Activated CD4-positive, alpha-beta T cell treated with anti-CD3 and anti-CD28 coated beads, Interleukin-2, amount 50 U/mL, for 24 hours (primary cell): ENCODE results near the gene EHD4.

ENCODE experiments used
- DNase-seq, 2 donors: peaks; one replicate each; pipeline ENCODE4 v3.0.0-alpha.2; 2020; ENCODE audit warnings: low read depth in 1 of 2, low spot score in 1 of 2

EHD4 gene

DNA sequence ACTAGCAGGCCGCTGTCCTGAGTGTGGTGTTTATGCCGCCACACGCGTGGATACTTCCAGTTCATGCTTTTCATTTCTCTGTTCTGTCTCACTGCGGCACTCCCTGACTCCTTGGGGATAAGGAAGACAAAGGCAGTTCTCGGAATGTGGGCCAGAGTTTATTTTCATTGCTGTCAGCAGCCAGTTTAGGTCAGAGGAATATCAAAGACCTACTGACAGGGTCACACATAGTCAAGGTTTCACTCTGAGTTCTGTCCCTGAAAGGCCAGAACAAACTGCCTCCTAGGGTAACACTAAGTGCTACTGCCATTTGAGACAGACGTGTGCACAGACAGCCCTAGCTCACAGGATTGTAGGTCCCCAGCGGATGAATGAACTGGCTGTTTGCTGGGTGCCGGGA, 51.2 kb downstream of the EHD4 start:
- DNase-seq: no peak

DNA sequence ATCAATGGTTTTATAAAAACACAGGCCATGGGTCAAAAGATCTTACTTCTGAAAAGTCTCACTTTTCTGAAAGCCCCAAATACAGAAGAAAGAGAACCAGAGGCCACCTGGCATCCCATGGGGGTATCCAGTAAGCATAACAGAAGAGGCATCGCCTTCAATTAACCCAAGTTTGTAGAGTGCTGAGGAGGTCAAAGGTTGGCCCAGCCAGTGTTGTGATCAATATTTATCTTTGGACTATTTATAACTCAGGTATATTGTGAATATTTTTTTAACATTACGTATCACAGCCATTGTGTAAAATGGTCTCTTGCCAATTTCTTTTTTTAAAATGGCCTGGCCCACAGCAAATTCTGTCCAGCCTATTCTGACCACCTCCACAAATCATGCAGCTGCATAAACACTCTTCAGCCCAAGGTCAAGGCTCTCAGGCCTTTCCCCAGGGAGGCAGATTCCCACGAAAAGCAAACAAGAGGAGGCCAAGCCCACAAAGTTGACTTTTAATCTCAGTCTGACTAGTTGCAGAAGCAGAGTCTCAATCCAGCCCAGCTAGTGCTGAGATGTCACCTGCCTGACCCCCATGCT, 52.3 kb downstream of the EHD4 start:
- no peak for DNase-seq

DNA sequence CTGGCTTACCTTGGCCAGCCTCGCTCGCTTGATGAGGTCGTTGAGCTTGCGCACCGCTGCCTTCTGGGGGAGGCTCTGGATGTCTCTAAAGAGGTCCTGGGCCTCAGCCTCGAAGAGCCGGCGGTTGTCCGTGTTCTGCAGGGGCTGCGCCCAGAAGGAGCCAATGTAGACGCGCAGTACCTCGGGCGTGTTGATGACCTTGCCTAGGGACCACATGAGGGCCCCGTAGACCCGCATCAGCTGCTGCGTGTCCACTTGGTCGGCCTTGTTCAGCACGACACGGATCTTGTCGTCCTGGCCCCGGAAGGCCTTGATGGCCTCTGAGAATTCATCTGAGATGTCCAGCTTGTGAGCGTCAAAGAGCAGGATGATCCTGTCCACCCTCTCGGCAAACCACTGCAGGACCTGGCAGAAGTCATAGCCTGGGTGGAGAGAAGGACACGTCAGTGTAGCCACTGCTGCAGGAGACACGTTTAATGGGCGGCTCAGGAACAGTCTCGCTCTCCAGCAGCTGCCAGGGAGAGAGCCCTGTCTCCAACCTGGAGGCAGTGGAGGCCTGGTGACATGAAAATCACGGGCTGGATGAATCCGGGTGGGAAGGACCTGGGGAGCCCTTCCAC, 53.0 kb downstream of the EHD4 start:
- DNase-seq: no peak

DNA sequence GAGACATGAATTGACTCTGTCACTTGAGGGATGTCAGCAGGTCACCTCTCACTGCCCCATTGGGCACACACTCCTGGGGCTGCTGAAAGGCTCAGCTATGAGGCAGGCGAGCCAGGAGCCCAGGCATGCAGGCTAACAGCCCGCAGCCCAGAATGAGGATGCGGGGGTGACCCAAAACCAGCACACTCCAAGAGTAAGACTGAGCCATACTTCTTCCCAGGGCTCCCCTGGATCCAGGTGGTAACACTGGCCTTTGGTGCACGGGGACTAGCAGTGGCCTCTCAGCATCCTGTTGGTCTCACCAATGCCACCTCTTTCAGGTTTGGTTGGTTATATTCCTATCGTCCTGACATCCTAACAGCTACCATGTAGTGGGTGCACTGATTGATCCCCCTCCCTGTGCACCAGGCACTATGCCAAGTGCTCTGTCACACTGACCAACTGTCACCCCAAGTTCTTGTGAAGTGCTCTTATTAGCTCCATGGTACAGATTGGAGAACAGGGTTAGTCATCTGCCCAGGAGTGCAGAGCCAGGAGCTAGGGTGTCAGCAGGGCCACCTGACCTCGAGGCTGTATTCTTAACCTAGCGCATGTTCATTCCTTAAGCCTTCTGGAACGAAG, 53.7 kb downstream of the EHD4 start:
- no peak for DNase-seq

DNA sequence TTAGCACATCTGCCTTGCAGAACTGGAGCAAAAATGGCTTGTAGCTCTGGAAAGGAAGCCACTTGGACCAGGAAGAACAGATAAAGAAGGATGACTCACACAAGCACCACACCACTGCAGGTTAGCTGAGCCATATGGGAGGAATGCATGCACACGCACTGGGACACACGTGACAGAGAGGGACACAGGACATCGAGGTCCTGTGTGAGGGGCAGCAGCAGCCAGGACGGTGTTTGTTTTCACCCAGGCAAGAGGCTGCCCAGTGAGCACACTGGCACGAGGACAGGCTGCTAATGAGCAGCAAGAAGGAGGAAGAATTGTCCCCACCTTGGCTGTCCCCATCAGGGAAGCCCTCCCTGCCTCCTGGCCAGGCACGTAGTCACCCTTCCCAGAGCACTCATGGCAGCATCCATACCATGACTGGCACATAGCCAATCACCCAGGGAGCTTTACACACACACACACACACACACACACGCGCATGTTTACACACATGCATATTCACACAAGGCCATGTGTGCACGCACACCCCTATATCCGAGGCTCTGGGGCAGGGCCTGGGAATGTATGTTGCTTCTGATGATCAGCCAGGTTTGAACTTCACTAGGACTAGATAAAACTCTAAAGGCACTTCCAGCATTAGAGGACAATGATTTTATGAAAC, 54.5 kb downstream of the EHD4 start:
- no peak for DNase-seq

DNA sequence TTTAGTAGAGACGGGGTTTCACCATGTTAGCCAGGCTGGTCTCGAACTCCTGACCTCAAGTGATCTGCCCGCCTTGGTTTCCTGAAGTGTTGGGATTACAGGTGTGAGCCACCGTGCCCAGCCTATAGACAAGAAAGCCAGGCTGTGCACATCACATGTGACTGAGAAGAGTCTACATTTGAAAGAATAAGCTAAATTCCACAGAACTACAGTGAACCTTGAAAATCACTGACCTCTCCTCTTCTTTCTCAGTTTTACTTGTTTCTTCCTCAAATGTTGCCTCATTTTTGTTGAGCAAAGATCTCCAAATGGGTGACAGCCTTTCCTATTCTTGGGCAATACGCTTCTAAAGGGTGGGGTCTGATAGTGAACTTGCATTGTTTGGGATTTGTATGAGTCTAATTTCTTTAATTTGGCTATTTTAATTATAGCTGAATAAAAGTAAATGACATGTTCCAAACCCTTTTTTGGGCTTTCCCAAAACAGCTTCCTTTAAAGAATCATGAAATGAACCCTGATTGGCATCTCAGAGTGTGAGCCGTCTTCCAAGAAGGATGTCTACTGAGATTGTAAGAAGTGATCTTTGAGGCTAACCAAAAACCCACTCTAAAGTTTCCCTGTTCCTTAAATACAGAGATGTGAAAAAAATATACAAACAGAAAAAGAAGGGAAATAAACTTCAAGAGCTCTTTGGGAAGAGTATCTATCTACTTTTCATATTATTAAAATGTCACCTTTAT, 56.9 kb downstream of the EHD4 start:
- no peak for DNase-seq

DNA sequence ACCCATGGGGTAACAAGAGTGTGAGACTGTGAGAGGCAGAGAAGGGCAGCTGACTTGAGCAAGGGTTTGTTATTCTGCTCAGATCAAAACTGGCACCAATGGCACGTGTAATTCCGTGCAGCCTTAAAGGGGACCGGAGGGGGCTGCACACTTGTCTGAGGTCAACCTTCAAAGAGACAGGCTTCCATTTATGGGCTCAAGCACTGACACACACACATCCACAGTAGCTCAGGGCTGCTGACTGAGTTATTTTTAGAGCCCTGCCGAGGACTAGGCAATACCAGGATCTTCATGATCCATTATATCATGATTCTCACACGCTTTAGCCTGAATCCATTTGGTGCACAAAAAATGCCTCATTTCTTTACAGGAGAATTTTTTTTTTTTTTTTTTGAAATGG, 57.9 kb downstream of the EHD4 start:
- DNase-seq: no peak

DNA sequence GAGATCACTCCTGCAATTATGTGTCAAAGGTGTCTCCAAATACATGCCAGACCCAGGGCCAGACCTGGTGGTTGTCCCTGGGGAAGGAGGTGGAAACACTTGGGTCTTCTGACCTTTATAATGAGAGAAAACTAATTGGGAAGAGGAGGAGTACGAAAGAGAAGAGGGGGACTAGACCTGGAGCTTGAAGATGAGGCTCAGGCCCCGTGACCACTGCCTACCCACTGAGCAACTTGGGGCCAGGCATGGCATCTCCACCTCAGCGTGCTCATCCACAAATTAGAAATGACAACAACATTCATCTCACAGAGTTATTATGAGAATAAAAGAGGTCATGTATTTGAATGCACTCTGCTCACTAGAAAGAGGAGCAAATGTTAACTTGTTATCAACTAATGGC, 59.1 kb downstream of the EHD4 start:
- DNase-seq: no peak

DNA sequence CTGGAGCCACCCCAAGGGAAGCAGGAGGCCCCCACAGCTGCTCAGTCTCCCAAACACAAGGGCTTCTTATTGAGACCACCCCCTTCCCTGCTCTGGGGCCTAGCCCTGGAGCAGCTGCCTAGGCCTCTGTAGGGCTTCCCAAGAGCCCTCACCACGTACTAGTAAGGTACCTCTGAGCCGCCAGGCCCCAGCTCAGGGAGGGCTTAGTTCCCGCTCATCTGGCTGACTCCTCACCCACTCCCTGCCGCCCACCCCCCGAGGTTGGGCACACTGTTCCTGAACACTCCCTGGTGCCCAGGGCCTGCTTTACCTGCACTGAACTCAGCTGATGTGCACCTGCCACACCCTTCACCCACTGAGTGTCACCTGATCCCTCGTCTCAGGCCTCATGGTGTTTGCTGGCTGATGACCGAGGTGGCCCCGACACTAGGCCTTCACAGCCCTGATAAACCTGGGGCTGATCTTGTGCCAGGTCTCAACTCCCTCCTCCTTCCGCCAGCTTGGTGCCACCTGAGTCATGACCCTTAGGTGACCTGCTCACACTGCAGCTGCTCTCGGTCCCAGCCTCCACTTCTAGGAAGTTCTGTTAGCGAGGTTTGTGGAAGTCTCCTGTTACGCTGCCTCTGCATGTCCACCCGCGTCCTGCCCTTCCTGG, 60.5 kb downstream of the EHD4 start:
- DNase-seq: no peak

DNA sequence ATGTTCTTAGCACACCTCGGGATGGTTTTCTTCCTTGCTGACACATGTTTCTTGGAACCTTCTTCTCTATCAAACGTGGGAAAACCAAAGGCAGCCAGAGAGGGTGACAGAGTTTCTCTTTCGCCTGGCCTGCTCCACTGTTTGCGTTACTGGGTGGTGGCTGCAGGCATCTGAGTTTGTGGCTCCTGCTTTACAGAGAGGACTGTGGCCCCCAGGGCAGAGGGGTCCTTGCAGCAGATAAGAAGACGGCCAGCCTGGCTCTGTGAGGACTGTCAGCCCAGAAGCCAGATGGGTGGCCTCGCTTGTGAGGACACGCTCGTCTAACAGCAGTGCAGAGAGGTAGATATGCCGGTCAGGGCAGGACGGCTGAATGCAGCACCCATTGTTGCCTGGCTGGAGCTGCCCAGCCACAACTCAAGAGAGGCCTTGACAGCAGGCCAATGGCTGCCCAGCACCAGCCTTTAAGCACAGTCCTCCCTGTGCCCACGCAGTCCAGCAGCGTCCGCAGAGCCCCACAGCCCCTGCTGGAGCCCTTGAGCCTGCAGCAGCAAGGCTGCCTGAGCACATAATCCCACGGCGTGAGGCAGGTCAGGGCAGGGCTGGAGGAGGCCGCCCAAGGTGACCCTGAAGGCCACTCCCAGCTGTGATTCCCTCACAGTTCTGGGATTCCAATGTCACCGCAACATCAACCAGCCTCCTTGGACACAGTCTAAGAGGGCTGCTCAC, 63.5 kb downstream of the EHD4 start:
- DNase-seq: no peak

DNA sequence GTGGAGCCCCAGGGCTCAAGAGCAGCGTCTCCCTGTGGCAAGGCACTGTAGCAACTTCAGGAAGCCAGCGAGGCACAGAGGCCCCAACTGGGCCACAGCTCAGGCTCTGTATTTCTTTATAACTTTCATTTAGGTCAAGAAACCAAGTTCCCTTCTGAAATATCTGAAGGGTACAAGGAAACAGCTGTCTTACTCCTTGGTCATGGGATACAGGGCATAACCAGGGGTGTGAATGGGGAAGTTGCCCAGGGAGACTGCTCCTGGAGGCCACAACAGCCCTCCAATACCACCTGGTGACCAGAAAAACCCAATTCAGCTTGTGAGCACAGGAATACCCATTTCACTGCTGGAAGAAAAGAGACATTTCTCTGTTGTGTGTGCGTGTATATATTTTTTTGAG, 65.2 kb downstream of the EHD4 start:
- no peak for DNase-seq

DNA sequence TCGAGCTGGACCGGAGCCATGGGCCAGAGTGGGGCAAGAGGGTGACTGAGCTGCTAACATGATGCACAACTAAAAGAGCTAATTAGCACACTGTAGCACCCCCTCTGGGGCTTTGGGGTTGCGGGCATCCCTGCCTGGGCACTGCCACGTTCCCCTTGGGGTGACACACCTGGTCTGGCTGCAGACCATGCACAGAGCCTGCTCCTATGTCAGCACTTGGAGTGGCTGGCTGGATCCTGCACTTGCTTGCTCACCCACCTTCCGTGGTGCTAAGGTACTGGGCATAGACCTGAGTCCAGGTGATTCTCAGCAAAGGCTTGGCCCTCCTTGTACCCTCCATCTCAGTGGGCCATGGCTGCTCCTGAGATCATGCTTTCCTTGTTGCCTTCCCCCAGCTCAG, 65.7 kb downstream of the EHD4 start:
- no peak for DNase-seq

DNA sequence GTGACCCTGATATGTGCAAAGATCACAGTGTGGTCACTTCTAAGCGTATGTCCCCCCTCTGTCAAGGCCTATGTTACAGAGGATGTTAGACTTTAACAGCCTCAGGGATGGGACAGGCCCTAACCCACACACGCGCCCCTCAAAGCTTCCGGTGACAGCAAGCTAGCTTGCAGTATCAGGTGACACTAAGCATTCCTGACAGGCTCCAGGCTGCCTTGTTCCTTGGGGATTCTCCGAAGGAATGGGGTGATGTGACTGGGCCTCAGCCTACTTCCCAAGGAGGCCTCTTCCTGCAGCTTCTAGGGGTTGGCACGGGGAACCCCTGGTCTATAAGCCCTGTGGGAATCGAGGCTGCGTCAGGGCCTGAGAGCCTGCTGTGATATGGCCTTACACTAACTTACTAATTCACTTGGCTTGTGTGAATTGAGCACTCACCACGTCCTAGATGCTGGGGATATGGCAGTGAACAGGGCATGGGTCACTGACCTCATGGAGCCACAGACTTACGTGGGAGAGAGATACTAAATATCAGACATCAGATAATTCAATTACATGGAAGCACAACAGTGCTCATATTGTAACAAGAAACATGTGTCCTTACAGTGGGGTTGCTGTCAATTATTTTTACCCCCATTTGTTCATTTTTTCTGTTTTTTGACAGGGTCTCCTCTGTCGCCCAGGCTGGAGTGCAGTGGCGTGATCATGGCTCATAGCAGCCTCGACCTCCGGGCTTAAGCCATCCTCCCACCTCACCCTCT, 67.1 kb downstream of the EHD4 start:
- DNase-seq: no peak

DNA sequence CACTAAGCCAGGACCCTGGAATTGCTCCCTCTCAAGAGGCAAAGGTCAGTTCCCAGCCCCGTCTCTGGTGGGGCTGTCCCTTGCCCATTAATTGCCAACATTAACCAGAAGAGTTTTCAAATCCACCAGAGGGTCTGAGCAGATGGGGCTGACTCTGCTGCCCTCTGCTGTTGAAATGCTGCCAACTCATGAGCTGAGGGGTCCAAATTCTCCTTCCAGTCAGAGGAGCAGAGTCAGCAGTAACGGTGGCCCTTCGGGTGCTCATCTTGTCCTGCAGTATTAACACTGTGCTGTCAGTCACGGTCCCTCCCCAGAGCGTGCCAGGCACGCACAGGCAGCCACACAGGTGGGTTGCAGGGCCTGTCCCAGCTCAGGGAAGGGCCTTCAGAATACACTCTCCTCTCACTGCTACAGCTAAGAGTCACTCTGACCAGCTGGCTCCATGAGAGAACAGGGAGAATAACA, 67.8 kb downstream of the EHD4 start:
- DNase-seq: peak; percentile 45 to 60

DNA sequence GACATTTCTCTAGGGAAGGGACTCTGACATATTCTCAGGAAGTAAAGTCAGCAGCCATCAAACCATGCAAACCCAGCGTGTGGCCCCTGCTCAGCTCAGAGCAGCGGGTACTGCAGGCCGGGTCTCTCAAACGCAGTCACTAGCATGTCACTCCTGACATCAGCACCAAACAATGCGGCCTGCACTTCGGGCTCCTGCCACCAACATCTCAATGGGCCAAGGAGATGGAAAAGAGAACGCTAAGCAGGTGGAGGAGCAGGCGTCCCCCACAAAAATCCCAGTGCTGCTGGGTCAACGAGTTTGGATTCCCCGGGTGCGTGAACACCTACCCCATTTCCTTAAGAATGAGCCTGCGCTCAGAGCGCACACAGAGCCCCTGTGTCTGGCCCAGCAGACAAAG, 68.6 kb downstream of the EHD4 start:
- DNase-seq: no peak

DNA sequence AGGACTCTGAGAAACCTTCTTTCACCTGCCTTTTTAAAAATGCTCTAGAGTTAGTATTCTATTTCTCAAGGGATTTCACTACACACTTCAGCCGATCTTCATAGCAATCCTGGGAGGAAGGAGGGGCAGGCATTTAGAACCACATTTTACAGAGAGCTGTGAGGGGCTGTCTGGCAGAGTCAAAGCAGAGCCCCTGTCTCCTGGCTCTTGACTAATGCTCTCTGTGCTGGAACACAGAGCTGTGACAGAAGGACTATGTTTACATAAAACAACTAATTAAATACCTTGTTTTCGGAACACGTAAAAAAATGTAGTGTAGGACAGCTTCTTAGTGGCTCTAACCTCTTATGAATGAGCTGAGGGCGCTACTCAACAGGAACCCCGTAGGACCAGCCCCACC, 70.9 kb downstream of the EHD4 start:
- no peak for DNase-seq

DNA sequence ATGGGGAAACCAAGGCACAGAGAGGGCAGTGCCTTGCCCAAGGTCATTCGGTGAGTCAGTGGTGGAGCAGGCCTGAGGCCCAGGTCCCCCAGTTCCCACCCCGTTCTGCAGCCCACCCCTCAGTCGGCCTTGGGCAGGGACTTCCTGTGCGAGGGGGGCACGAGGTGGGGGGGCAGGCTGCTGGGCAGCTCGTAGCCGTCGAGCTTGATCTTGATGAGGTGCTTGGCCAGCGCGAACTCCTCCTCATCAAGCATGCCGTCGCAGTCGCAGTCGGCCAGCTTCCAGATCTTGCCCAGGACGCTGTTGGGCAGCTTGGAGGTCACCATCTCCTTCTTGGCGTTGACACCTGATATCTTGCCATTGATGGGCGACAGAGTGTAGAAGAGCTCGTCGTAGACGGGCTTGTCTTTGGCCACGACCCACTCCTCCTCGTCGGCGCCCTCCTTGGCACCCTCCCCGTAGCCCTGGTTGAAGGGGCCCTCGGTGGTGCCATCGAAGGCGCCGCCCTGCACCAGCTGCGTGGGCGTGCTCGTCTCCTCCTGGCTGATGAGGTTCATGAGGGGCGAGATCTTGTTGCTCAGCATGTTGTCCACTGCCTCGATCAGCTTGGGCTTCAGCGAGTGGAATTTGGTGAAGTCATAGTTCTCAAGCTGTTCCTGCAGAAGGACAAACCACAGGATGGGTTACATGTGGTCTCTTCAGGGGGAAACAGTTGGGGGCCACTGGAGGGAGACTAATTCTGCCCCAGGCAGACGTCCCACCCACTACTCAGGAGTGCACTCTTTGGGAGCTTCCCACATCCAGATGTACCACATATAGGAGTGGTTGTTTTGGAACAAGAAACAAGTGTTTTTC, 71.6 kb downstream of the EHD4 start:
- no peak for DNase-seq

DNA sequence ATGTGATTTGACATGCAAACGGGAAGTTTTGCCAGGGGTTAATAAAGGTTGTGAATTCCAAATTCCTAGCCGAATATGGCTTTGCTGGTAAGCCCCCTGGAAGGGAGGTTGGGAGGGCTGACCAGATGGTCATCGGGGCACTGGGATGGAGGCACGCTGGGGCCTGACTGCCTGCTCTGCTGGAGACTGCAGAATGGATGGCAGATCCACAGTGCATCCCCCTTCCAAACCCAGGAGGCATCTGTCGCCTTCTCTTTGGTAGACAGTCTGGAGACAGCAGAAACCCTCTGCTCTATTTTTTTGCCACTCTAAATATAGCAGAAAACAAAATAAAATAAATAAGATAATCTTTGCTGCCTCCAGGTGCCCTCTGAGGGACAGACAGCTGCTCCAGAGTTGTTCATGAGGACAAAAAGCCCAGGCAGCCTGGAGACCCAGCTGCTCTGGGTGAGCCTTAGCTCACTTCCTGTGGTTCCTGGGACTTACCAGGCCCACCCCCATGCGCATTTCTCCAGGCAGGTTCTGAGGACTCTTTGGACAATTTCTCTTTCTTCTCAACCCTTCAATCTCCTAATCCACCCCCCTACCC, 72.4 kb downstream of the EHD4 start:
- DNase-seq: no peak
